Sigmoid colon (tissue), 7 donors: ENCODE measurements around the gene ZMIZ1. TPM values are rescaled to one million over a fixed set of nuclear protein-coding genes. Genes with fewer than 3 reads are reported as not detected.
"Not testable (repeated sequence)": the region's sequence is repeated elsewhere in the genome, so short reads cannot be mapped to it uniquely, and the experiment has no call there.

ENCODE experiments used
- DNase-seq: peaks from one replicate; pipeline ENCODE4 v3.0.0-alpha.2; 2019
- H3K27ac ChIP-seq, 4 donors: fragments of 200-600 bp; sonication (generic); one replicate each; pipeline ENCODE4 v1.5.1; 2016 to 2019; ENCODE audit warnings: mild to moderate bottlenecking in 1 of 4
- H3K27me3 ChIP-seq, 3 donors: fragments of 200-600 bp; sonication (generic); one replicate each; pipeline ENCODE4 v1.5.1; 2019; ENCODE audit warnings: mild to moderate bottlenecking in 1 of 3
- H3K36me3 ChIP-seq, 4 donors: fragments of 200-600 bp; sonication (generic); one replicate each; pipeline ENCODE4 v1.5.1; 2016 to 2019
- H3K4me1 ChIP-seq, 4 donors: fragments of 200-600 bp; sonication (generic); one replicate each; pipeline ENCODE4 v1.5.1; 2017 to 2019
- H3K4me3 ChIP-seq, 4 donors: fragments of 200-600 bp; sonication (generic); one replicate each; pipeline ENCODE4 v1.5.1; 2017 to 2019; ENCODE audit warnings: mild to moderate bottlenecking in 2 of 4, moderate library complexity in 1 of 4
- H3K9me3 ChIP-seq, 4 donors: fragments of 200-600 bp in 3 of 4; sonication (generic) in 3 of 4; one replicate each; pipeline versions ENCODE4 v1.5.1 to v1.6.1; 2013 to 2019
- EP300 ChIP-seq, 4 donors: sonication (generic); formaldehyde crosslinking; IDR thresholded peaks; one replicate each; pipeline ENCODE4 v1.6.1; 2017; ENCODE audit warnings: antibody characterized with exemption in 4 of 4
- POLR2A ChIP-seq, 2 donors: fragments of 450-650 bp; IDR thresholded peaks; one replicate each; pipeline ENCODE4 v1.6.1; 2016; ENCODE audit warnings: antibody characterized with exemption in 2 of 2, mild to moderate bottlenecking in 2 of 2, moderate library complexity in 2 of 2
- POLR2AphosphoS5 ChIP-seq, 4 donors: sonication (generic); formaldehyde crosslinking; IDR thresholded peaks; one replicate each; pipeline ENCODE4 v1.6.1; 2017; ENCODE audit warnings: antibody characterized with exemption in 4 of 4
- WGBS, 2 donors: extraction: QIAGEN DNeasy Blood & Tissue Kit; methylation state at CpG; one replicate each; pipeline ENCODE4 v1.1.7; 2013; 5-methylcytosine and 5-hydroxymethylcytosine counted together
- intact Hi-C: fragments of 100-400 bp; cut with DNase I; formaldehyde crosslinking; loops from one replicate; pipeline ENCODE4 v1.15.1; 2023
- polyA plus RNA-seq, 3 donors: library from polyadenylated mRNA; stranded (reverse); fragments of 200-250 nt; gene quantifications; one replicate each; pipeline ENCODE4 v1.2.3, GENCODE V29; 2013
- total RNA-seq, 4 donors: library from RNA; depleted of rRNA; stranded (reverse); fragments of >200 nt; gene quantifications; one replicate each; pipeline ENCODE4 v1.1.0, GENCODE V29; 2016
- TF ChIP-seq, protein P1 (sequence below), 4 experiments: fragments of 450-650 bp in 3 of 4; fragments of 200-600 bp in 1 of 4; IDR thresholded peaks; one replicate each; pipeline ENCODE4 v1.5.1; 2016 to 2019; ENCODE audit warnings: antibody characterized with exemption in 4 of 4, mild to moderate bottlenecking in 3 of 4, moderate library complexity in 2 of 4
- donor health status: healthy with polysubstance abuse.
- donor health status: Bipolar disorder and iron deficiency.
- donor health status: healthy.

ZMIZ1 gene
- total and polyA plus RNA-seq, 7 donors = 17.4 to 49.3 (median 31.5) TPM

DNA sequence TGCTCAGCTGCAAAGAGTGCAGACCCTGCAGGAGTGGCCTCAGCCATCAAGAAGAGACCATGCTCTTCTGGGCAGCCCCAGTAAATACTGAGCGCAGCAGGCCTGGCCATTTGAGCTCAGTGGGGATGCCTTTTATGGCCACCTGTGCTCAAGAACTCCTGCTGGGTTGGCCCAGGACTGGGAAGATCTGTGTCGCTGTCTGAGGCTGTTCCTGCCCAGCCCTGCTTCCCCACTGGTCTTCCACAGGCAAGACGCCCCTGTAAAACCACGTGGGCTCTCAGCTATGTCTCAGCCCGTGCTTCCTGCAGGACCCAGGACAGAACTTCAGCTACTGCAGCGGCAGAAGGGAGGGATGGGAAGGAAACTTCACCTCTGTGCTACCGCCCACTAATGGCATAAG is 268.0 kb downstream of the ZMIZ1 start:
- Histone ChIP-seq H3K9me3 (no peaks in the 10 kb centered on the region), H3K4me1 (peaks cover 0 to 21% (median 15%) of the 10 kb centered on the region in 4 donors), H3K36me3 (no peaks in the 10 kb centered on the region), H3K27ac (peak overlapping the region in 3 of 4 donors; percentile 34 to 48 (median 42)), H3K27me3 (no peaks in the 10 kb centered on the region), H3K4me3 (no peak overlapping the region)
- intact Hi-C loops = no loop called here
- peak; percentile 75 for DNase-seq
- TF ChIP-seq POLR2A (IDR thresholded peaks at IDR 0.05) = no peak
- no peak for TF ChIP-seq EP300 (IDR thresholded peaks at IDR 0.05)
- TF ChIP-seq, protein P1, sequence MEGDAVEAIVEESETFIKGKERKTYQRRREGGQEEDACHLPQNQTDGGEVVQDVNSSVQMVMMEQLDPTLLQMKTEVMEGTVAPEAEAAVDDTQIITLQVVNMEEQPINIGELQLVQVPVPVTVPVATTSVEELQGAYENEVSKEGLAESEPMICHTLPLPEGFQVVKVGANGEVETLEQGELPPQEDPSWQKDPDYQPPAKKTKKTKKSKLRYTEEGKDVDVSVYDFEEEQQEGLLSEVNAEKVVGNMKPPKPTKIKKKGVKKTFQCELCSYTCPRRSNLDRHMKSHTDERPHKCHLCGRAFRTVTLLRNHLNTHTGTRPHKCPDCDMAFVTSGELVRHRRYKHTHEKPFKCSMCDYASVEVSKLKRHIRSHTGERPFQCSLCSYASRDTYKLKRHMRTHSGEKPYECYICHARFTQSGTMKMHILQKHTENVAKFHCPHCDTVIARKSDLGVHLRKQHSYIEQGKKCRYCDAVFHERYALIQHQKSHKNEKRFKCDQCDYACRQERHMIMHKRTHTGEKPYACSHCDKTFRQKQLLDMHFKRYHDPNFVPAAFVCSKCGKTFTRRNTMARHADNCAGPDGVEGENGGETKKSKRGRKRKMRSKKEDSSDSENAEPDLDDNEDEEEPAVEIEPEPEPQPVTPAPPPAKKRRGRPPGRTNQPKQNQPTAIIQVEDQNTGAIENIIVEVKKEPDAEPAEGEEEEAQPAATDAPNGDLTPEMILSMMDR (IDR thresholded peaks at IDR 0.05) = no peak
- peak in 1 of 4 donors; percentile 12 for TF ChIP-seq POLR2AphosphoS5 (IDR thresholded peaks at IDR 0.05)
- WGBS, 2 donors = 81 to 82% methylated on average over 7 of the region's 7 CpGs

GRCh38 chr10:79337783-79338469 is 269.2 kb downstream of the ZMIZ1 start:
- intact Hi-C loops = not testable (repeated sequence)

DNA sequence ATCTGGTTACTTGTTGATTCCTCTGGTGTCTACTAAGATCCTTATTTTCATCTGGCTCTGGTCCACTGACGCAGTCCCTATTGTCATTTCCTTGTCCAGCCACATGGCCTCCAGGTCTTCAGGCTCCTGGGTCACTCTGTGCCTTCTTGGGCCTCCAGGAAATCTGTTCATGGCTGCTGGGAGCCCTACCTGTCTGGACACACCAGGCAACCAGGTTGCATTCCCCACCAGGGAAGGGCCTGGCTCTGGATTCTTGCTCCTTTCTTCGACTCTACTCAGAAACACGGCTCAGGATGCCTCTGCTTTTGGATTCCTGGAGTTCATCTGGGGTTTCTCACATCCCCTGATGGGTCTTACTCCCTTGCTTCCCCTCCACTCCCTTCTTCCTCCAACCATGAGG is 270.5 kb downstream of the ZMIZ1 start:
- Histone ChIP-seq H3K36me3 (no peaks in the 10 kb centered on the region), H3K4me1 (peaks cover 0 to 21% (median 13%) of the 10 kb centered on the region in 4 donors), H3K27me3 (no peaks in the 10 kb centered on the region), H3K27ac (no peak overlapping the region), H3K4me3 (no peak overlapping the region), H3K9me3 (no peaks in the 10 kb centered on the region)
- DNase-seq = no peak
- TF ChIP-seq POLR2A (IDR thresholded peaks at IDR 0.05) (no peak), EP300 (IDR thresholded peaks at IDR 0.05) (no peak), POLR2AphosphoS5 (IDR thresholded peaks at IDR 0.05) (no peak)
- TF ChIP-seq, protein P1 (IDR thresholded peaks at IDR 0.05) = no peak
- 93 to 94% methylated on average over 3 of the region's 3 CpGs for WGBS, 2 donors
- intact Hi-C loops = no loop called here

More at GRCh38 chr10:79337783-79338469, 269.2 kb downstream of the ZMIZ1 start:
- not testable (repeated sequence) for H3K27ac ChIP-seq, H3K27me3 ChIP-seq, H3K9me3 ChIP-seq, H3K4me3 ChIP-seq, DNase-seq, H3K36me3 ChIP-seq
- peaks cover 0 to 21% (median 13%) of the 10 kb centered on the region in 4 donors for H3K4me1 ChIP-seq
- WGBS, 2 donors = 96 to 98% methylated on average over 7 of the region's 11 CpGs

- 95 to 97% methylated on average over 5 of the region's 5 CpGs for WGBS, 2 donors
- no peak overlapping the region for H3K4me3 ChIP-seq
- H3K27me3 ChIP-seq = no peaks in the 10 kb centered on the region
- TF ChIP-seq, protein P1 (IDR thresholded peaks at IDR 0.05) = no peak
- TF ChIP-seq POLR2AphosphoS5 (IDR thresholded peaks at IDR 0.05) (no peak), POLR2A (IDR thresholded peaks at IDR 0.05) (no peak), EP300 (IDR thresholded peaks at IDR 0.05) (no peak)
- no peak for DNase-seq
- peaks cover 0 to 16% (median 13%) of the 10 kb centered on the region in 4 donors for H3K4me1 ChIP-seq
- H3K27ac ChIP-seq = no peak overlapping the region
- H3K9me3 ChIP-seq = no peaks in the 10 kb centered on the region
- no peaks in the 10 kb centered on the region for H3K36me3 ChIP-seq
- intact Hi-C loops = no loop called here
Measured at GRCh38 chr10:79340646-79341244, 272.0 kb downstream of the ZMIZ1 start.

GRCh38 chr10:79342295-79342761 is 273.6 kb downstream of the ZMIZ1 start:
- no peaks in the 10 kb centered on the region for H3K36me3 ChIP-seq
- no peak for DNase-seq
- intact Hi-C loops = no loop called here
- no peaks in the 10 kb centered on the region for H3K27me3 ChIP-seq
- H3K4me3 ChIP-seq = no peak overlapping the region
- TF ChIP-seq POLR2A (IDR thresholded peaks at IDR 0.05) (no peak), EP300 (IDR thresholded peaks at IDR 0.05) (no peak), POLR2AphosphoS5 (IDR thresholded peaks at IDR 0.05) (no peak)
- TF ChIP-seq, protein P1 (IDR thresholded peaks at IDR 0.05) = no peak
- 71 to 87% methylated on average over 5 of the region's 5 CpGs for WGBS, 2 donors
- no peak overlapping the region for H3K27ac ChIP-seq
- H3K9me3 ChIP-seq = no peaks in the 10 kb centered on the region
- peaks cover 0 to 7% (median 6%) of the 10 kb centered on the region in 4 donors for H3K4me1 ChIP-seq
